ENCODE data around the gene OBI1.

Gene OBI1

GRCh38 chr13:78609464-78610205 lies 49.3 kb downstream of the OBI1 start:
- TF ChIP-seq EZH2phosphoT487 (IDR thresholded peaks at IDR 0.05; ENCODE audit: borderline replicate concordance, low read length) (no peak; the same call in 1 of the 2 replicates), CTCF (IDR thresholded peaks at IDR 0.05; ENCODE audit: low read depth, low read length, poor library complexity, severe bottlenecking) (no peak)
- H3K4me3 ChIP-seq (ENCODE audit: low read length) = peak overlapping the region; percentile 19; the same call in 1 of the 2 replicates
- H3K4me1 ChIP-seq (ENCODE audit: control insufficient read depth, low read length) = no peaks in the 10 kb centered on the region
- H3K9me3 ChIP-seq (ENCODE audit: control insufficient read depth, insufficient read depth, low read length) = no peaks in the 10 kb centered on the region
- no peaks in the 10 kb centered on the region; the same call in 1 of the 2 replicates for H4K20me1 ChIP-seq (ENCODE audit: control insufficient read depth, insufficient read depth, low read depth, low read length)
- peaks cover 43% of the 10 kb centered on the region for H3K27me3 ChIP-seq (ENCODE audit: control insufficient read depth, low read length)
- H3F3A ChIP-seq (ENCODE audit: control insufficient read depth, insufficient read depth) = peaks cover 8% of the 10 kb centered on the region
- H3K36me3 ChIP-seq (ENCODE audit: control insufficient read depth, low read length) = peaks cover 4% of the 10 kb centered on the region; the same call in 1 of the 2 replicates
- no peaks in the 10 kb centered on the region for H3K9me2 ChIP-seq (replicated peaks; ENCODE audit: control insufficient read depth, low read length)
- H3K4me2 ChIP-seq (ENCODE audit: low read length) = peak overlapping the region; percentile 41
- H3K27ac ChIP-seq (ENCODE audit: low read depth, low read length) = no peak overlapping the region
- no peaks in the 10 kb centered on the region for H3K79me2 ChIP-seq (ENCODE audit: control insufficient read depth, low read length)

GRCh38 chr13:78608688-78609463 lies 50.1 kb downstream of the OBI1 start:
- Histone ChIP-seq H3K27ac (ENCODE audit: low read depth, low read length) (no peak overlapping the region), H3K4me1 (ENCODE audit: control insufficient read depth, low read length) (no peaks in the 10 kb centered on the region), H3K79me2 (ENCODE audit: control insufficient read depth, low read length) (no peaks in the 10 kb centered on the region), H3K36me3 (ENCODE audit: control insufficient read depth, low read length) (no peaks in the 10 kb centered on the region), H3K4me3 (ENCODE audit: low read length) (peak overlapping the region; percentile 19; the same call in 1 of the 2 replicates), H3F3A (ENCODE audit: control insufficient read depth, insufficient read depth) (peaks cover 8% of the 10 kb centered on the region), H4K20me1 (ENCODE audit: control insufficient read depth, insufficient read depth, low read depth, low read length) (no peaks in the 10 kb centered on the region; the same call in 1 of the 2 replicates), H3K9me3 (ENCODE audit: control insufficient read depth, insufficient read depth, low read length) (peaks cover 1% of the 10 kb centered on the region; the same call in 1 of the 2 replicates), H3K9me2 (replicated peaks; ENCODE audit: control insufficient read depth, low read length) (no peaks in the 10 kb centered on the region), H3K4me2 (ENCODE audit: low read length) (peak overlapping the region; percentile 41), H3K27me3 (ENCODE audit: control insufficient read depth, low read length) (peaks cover 48% of the 10 kb centered on the region)
- no peak; the same call in 1 of the 2 replicates for TF ChIP-seq EZH2phosphoT487 (IDR thresholded peaks at IDR 0.05; ENCODE audit: borderline replicate concordance, low read length)
- no peak for TF ChIP-seq CTCF (IDR thresholded peaks at IDR 0.05; ENCODE audit: low read depth, low read length, poor library complexity, severe bottlenecking)

- Histone ChIP-seq H3K9me3 (ENCODE audit: control insufficient read depth, insufficient read depth, low read length) (peaks cover 6% of the 10 kb centered on the region), H3K79me2 (ENCODE audit: control insufficient read depth, low read length) (no peaks in the 10 kb centered on the region), H3K4me2 (ENCODE audit: low read length) (peak overlapping the region; percentile 41), H3K27ac (ENCODE audit: low read depth, low read length) (no peak overlapping the region), H4K20me1 (ENCODE audit: control insufficient read depth, insufficient read depth, low read depth, low read length) (no peaks in the 10 kb centered on the region), H3K4me1 (ENCODE audit: control insufficient read depth, low read length) (no peaks in the 10 kb centered on the region), H3K4me3 (ENCODE audit: low read length) (peak overlapping the region; percentile 19; the same call in 1 of the 2 replicates), H3K9me2 (replicated peaks; ENCODE audit: control insufficient read depth, low read length) (no peaks in the 10 kb centered on the region), H3K27me3 (ENCODE audit: control insufficient read depth, low read length) (peaks cover 48% of the 10 kb centered on the region), H3K36me3 (ENCODE audit: control insufficient read depth, low read length) (no peaks in the 10 kb centered on the region), H3F3A (ENCODE audit: control insufficient read depth, insufficient read depth) (peaks cover 8% of the 10 kb centered on the region)
- TF ChIP-seq CTCF (IDR thresholded peaks at IDR 0.05; ENCODE audit: low read depth, low read length, poor library complexity, severe bottlenecking) = no peak
- no peak for TF ChIP-seq EZH2phosphoT487 (IDR thresholded peaks at IDR 0.05; ENCODE audit: borderline replicate concordance, low read length)
Measured at GRCh38 chr13:78608252-78608687, 50.7 kb downstream of the OBI1 start.

All from DOHH2 (cell line).